ENCODE results near the gene NSD1. TPM values are rescaled to one million over a fixed set of nuclear protein-coding genes. Genes with fewer than 3 reads are reported as not detected.

NSD1 gene
- total RNA-seq, 4 donors from 2014 or later, result 24.0 to 39.5 (median 32.2) TPM

- no peak overlapping the region for H3K4me3 ChIP-seq
- intact Hi-C loops (cut with DNase I), result loop anchor here (5.0 kb wide), 1 partner anchor 40 kb away; no protein-coding TSS in a partner anchor
- no peaks in the 10 kb centered on the region for H3K36me3 ChIP-seq
- peaks cover 0 to 26% (median 10%) of the 10 kb centered on the region in 3 donors for H3K4me1 ChIP-seq
- peak; percentile 81 to 97 (median 90) for TF ChIP-seq CTCF (IDR thresholded peaks at IDR 0.05)
- no peak for TF ChIP-seq POLR2A (IDR thresholded peaks at IDR 0.05)
- H3K27me3 ChIP-seq, result no peaks in the 10 kb centered on the region
- DNase-seq, result no peak
- no peak overlapping the region for H3K27ac ChIP-seq
- H3K9me3 ChIP-seq, result no peaks in the 10 kb centered on the region
- 18 to 28% methylated on average over 9 to 12 of the region's 12 CpGs for WGBS, 2 donors
Observed at GRCh38 chr5:177111720-177112394, 21.7 kb upstream of the NSD1 start.

GRCh38 chr5:177112589-177113220 is 20.9 kb upstream of the NSD1 start:
- intact Hi-C loops (cut with DNase I), result loop anchor here (5.0 kb wide), 1 partner anchor 40 kb away; no protein-coding TSS in a partner anchor

GRCh38 chr5:177113566-177114424 is 19.8 kb upstream of the NSD1 start:
- intact Hi-C loops (cut with DNase I), result loop anchor here (5.0 kb wide), 1 partner anchor 41 kb away; no protein-coding TSS in a partner anchor
- Histone ChIP-seq H3K36me3 (no peaks in the 10 kb centered on the region), H3K27ac (peak overlapping the region in 2 of 4 donors; percentile 58 to 69), H3K4me3 (no peak overlapping the region), H3K27me3 (no peaks in the 10 kb centered on the region), H3K4me1 (peaks cover 0 to 32% (median 14%) of the 10 kb centered on the region in 3 donors), H3K9me3 (no peaks in the 10 kb centered on the region)
- DNase-seq, result no peak
- 10 to 16% methylated on average over 12 to 14 of the region's 14 CpGs for WGBS, 2 donors
- no peak for TF ChIP-seq POLR2A (IDR thresholded peaks at IDR 0.05)
- TF ChIP-seq CTCF (IDR thresholded peaks at IDR 0.05), result peak; percentile 93 to 99 (median 98)

More at GRCh38 chr5:177112589-177113220, 20.9 kb upstream of the NSD1 start:
- Histone ChIP-seq H3K36me3 (no peaks in the 10 kb centered on the region), H3K4me3 (no peak overlapping the region), H3K27me3 (no peaks in the 10 kb centered on the region), H3K9me3 (no peaks in the 10 kb centered on the region), H3K27ac (no peak overlapping the region), H3K4me1 (peaks cover 0 to 32% (median 14%) of the 10 kb centered on the region in 3 donors)
- 47 to 61% methylated on average over 4 of the region's 5 CpGs for WGBS, 2 donors
- no peak for DNase-seq
- TF ChIP-seq CTCF (IDR thresholded peaks at IDR 0.05), result no peak
- no peak for TF ChIP-seq POLR2A (IDR thresholded peaks at IDR 0.05)

- Histone ChIP-seq H3K4me3 (peak overlapping the region; percentile 15 to 53 (median 37)), H3K27me3 (no peaks in the 10 kb centered on the region), H3K36me3 (no peaks in the 10 kb centered on the region), H3K27ac (peak overlapping the region; percentile 39 to 80 (median 68)), H3K4me1 (peaks cover 0 to 32% (median 14%) of the 10 kb centered on the region in 3 donors), H3K9me3 (no peaks in the 10 kb centered on the region)
- WGBS, 2 donors, result 43 to 66% methylated on average over 9 to 13 of the region's 49 CpGs
- intact Hi-C loops (cut with DNase I), result no loop called here
- no peak for DNase-seq
- peak in 1 of 6 experiments; percentile 23 for TF ChIP-seq CTCF (IDR thresholded peaks at IDR 0.05)
- no peak for TF ChIP-seq POLR2A (IDR thresholded peaks at IDR 0.05)
Observed at GRCh38 chr5:177116631-177117373, 16.8 kb upstream of the NSD1 start.

Data from esophagus squamous epithelium (tissue), 5 donors.